H1 (cell line): ENCODE results near the gene PEAK1.

Source experiments
- CEBPB ChIP-seq: IDR thresholded peaks from 2 replicates; pipeline ENCODE4 v1.6.1; 2012; ENCODE audit warnings: low read depth, low read length
- CHD2 ChIP-seq: IDR thresholded peaks from 2 replicates; pipeline ENCODE4 v1.6.1; 2012; ENCODE audit warnings: low read length, improper control_type of control experiment
- CREB1 ChIP-seq: IDR thresholded peaks from 2 replicates; pipeline ENCODE4 v1.6.1; 2012; ENCODE audit warnings: inconsistent platforms
- KDM1A ChIP-seq: fragments of 200-600, 300-600 bp; sonication (generic); IDR thresholded peaks from 2 replicates; pipeline ENCODE4 v1.7.1; 2016; ENCODE audit warnings: mild to moderate bottlenecking, low read length, borderline replicate concordance
- KDM5A ChIP-seq: fragments of 200-600 bp; IDR thresholded peaks from 2 replicates; pipeline ENCODE4 v1.7.1; 2012; ENCODE audit warnings: mild to moderate bottlenecking, low read length, inconsistent platforms, mixed read lengths
- MAFK ChIP-seq: IDR thresholded peaks from 2 replicates; pipeline ENCODE4 v1.6.1; 2012; ENCODE audit warnings: low read depth, mild to moderate bottlenecking, improper control_type of control experiment, low read length
- POLR2A ChIP-seq, 2 experiments: IDR thresholded peaks; 1 replicate in 1 of 2; 2 replicates in 1 of 2; pipeline ENCODE4 v1.6.1; 2011; ENCODE audit warnings: low read depth in 2 of 2, low read length in 2 of 2, mild to moderate bottlenecking in 2 of 2; ENCODE audit errors: control extremely low read depth in 1 of 2
- TEAD4 ChIP-seq: IDR thresholded peaks from 2 replicates; pipeline ENCODE4 v1.6.1; 2012; ENCODE audit warnings: low read depth, low read length, inconsistent platforms, mixed read lengths
- TF ChIP-seq, protein P1 (sequence below), 3 experiments: IDR thresholded peaks; 1 replicate in 2 of 3; 2 replicates in 1 of 3; pipeline versions ENCODE4 v1.5.1 to v1.6.1; 2011; ENCODE audit warnings: low read length in 3 of 3, mild to moderate bottlenecking in 3 of 3, inconsistent platforms in 2 of 3, low read depth in 1 of 3, moderate library complexity in 1 of 3; ENCODE audit not compliant: insufficient read depth in 1 of 3; ENCODE audit errors: control extremely low read depth in 1 of 3

DNA sequence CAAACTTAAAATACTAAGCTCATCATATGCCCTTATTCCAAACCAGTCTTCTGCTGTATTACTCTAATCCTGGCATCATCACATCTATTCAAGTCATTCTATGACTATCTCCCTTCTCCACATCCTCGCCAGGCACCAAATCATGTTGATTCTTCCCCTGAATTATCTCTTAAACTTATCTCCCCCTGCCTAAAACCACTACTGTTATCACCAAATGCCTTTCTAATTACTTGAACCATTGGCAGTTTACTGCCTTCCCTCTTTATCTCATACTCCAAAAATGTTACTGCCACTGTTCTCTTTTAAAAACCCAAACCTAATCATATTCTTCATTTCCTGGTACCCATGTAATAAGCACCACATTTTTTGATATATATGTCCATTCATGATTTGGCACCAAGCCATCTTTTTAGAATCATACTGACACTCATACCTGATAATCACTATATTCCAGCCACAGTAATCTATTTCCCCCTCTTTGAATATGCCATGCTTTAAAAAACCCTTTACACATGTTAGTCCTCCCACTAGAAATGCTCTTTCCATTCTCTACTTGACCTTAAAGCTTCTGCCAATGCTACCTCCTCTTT lies 126.8 kb downstream of the PEAK1 start:
- TF ChIP-seq, protein P1, sequence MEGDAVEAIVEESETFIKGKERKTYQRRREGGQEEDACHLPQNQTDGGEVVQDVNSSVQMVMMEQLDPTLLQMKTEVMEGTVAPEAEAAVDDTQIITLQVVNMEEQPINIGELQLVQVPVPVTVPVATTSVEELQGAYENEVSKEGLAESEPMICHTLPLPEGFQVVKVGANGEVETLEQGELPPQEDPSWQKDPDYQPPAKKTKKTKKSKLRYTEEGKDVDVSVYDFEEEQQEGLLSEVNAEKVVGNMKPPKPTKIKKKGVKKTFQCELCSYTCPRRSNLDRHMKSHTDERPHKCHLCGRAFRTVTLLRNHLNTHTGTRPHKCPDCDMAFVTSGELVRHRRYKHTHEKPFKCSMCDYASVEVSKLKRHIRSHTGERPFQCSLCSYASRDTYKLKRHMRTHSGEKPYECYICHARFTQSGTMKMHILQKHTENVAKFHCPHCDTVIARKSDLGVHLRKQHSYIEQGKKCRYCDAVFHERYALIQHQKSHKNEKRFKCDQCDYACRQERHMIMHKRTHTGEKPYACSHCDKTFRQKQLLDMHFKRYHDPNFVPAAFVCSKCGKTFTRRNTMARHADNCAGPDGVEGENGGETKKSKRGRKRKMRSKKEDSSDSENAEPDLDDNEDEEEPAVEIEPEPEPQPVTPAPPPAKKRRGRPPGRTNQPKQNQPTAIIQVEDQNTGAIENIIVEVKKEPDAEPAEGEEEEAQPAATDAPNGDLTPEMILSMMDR (IDR thresholded peaks at IDR 0.05; ENCODE audit: control extremely low read depth in 1 of 3, insufficient read depth in 1 of 3, low read depth in 1 of 3, low read length in 3 of 3): no peak
- no peak for TF ChIP-seq TEAD4
- TF ChIP-seq POLR2A (IDR thresholded peaks at IDR 0.05; ENCODE audit: control extremely low read depth in 1 of 2, low read depth in 2 of 2, low read length in 2 of 2): no peak
- no peak for TF ChIP-seq CEBPB
- no peak for TF ChIP-seq MAFK
- TF ChIP-seq CHD2: no peak
- no peak for TF ChIP-seq KDM1A
- TF ChIP-seq CREB1: no peak
- TF ChIP-seq KDM5A: no peak
